ENCODE results near the gene NFIB. TPM values are rescaled to one million over a fixed set of nuclear protein-coding genes. Genes with fewer than 3 reads are reported as not detected.

NFIB gene
- total and polyA plus RNA-seq, 2 of the 8 experiments (the other 6 are each of a cell fraction or from before 2014, with no cell fraction given) = 2.6 to 13.1 TPM

DNA sequence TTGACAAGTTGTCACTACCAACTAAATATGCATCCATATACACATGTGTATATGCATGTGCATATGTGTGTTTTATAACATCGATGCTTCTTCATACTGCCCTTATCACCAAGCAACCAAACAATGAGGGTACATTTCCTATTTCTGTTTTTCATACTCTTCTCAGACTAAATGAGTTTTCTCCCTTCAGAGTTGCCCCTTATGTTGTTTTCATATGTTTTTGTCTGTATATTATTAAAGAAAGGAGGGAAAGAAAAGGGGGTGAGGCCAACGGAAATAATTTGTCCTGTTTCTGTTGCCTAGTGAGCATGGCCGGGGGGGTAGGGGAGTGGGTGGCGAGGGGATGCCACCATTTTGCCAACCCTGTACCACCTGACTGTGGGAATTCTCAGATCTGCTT is 28.8 kb upstream of the NFIB start:
- H3K27me3 ChIP-seq (replicated peaks in 1 of 4; ENCODE audit: control insufficient read depth in 3 of 4, extremely low read depth in 1 of 4, insufficient read depth in 3 of 4, low read length in 3 of 4) = peaks cover 1 to 33% (median 22%) of the 10 kb centered on the region in 4 experiments
- no peak overlapping the region for H3K56ac ChIP-seq (replicated peaks; ENCODE audit: insufficient read length, low read depth, low read length)
- H3K14ac ChIP-seq (ENCODE audit: insufficient read length) = no peak overlapping the region
- FAIRE-seq = no peak
- H3K4ac ChIP-seq (replicated peaks; ENCODE audit: insufficient read length, low read depth, low read length) = no peak overlapping the region
- H4K8ac ChIP-seq (ENCODE audit: extremely low read depth, insufficient read depth, low read length) = no peak overlapping the region
- no peak overlapping the region for H3K9ac ChIP-seq (replicated peaks in 1 of 4; ENCODE audit: extremely low read depth in 1 of 4, low read depth in 3 of 4, low read length in 3 of 4)
- no peak overlapping the region for H2BK5ac ChIP-seq (ENCODE audit: low read depth, low read length)
- H3K79me2 ChIP-seq (ENCODE audit: control insufficient read depth in 1 of 2, insufficient read depth in 2 of 2, low read length in 2 of 2) = no peaks in the 10 kb centered on the region
- no peak overlapping the region for H2BK15ac ChIP-seq (ENCODE audit: low read length)
- H4K91ac ChIP-seq (replicated peaks; ENCODE audit: insufficient read length, low read length) = no peak overlapping the region
- H3K4me2 ChIP-seq (ENCODE audit: insufficient read depth in 1 of 2, low read depth in 2 of 2, low read length in 2 of 2) = no peak overlapping the region
- DNase-seq (ENCODE audit: low read depth in 1 of 2, low spot score in 2 of 2) = no peak
- H3K79me1 ChIP-seq (ENCODE audit: low read depth, low read length) = no peaks in the 10 kb centered on the region
- H3K9me3 ChIP-seq (ENCODE audit: insufficient read depth in 2 of 2, low read depth in 1 of 2, low read length in 1 of 2) = no peaks in the 10 kb centered on the region; a peak in 1 of 4 replicates
- no peak overlapping the region for H2AK5ac ChIP-seq (ENCODE audit: low read depth, low read length)
- peaks cover 23% of the 10 kb centered on the region for H3K23me2 ChIP-seq (ENCODE audit: low read depth, low read length)
- peaks cover 11 to 25% (median 18%) of the 10 kb centered on the region in 4 experiments; a peak in 6 of 7 replicates for H3K4me1 ChIP-seq (replicated peaks in 1 of 4; ENCODE audit: control insufficient read depth in 3 of 4, insufficient read depth in 4 of 4, low read length in 3 of 4)
- CTCF ChIA-PET (ENCODE audit: partially characterized antibody) = interaction anchor here (2.0 kb wide), 1 partner anchor 11 kb away, joined by 9 read pairs; no protein-coding TSS in a partner anchor
- H3K27ac ChIP-seq (ENCODE audit: low read depth, low read length) = no peak overlapping the region
- H4K20me1 ChIP-seq (replicated peaks in 1 of 2; ENCODE audit: control insufficient read depth in 1 of 2, insufficient read depth in 2 of 2, low read length in 2 of 2) = no peaks in the 10 kb centered on the region
- no peak overlapping the region for H2AFZ ChIP-seq (ENCODE audit: low read length)
- no peaks in the 10 kb centered on the region for H3K36me3 ChIP-seq (ENCODE audit: control insufficient read depth in 2 of 4, insufficient read depth in 4 of 4, low read length in 3 of 4)
- POLR2A ChIA-PET (ENCODE audit: partially characterized antibody) = no interaction called here
- H4K5ac ChIP-seq (ENCODE audit: insufficient read length, low read depth, low read length) = no peak overlapping the region
- 71% methylated on average over 4 of the region's 4 CpGs; no CpG with 5 or more reads in 1 of the 2 experiments for WGBS, 2 experiments (ENCODE audit: extremely low coverage in 1 of 2, insufficient coverage in 1 of 2, insufficient read length in 1 of 2, insufficient replicate concordance in 2 of 2, low coverage in 1 of 2, low lambda C conversion rate in 2 of 2, missing lambda C conversion rate in 1 of 2)
- H2BK120ac ChIP-seq (replicated peaks; ENCODE audit: low read depth, low read length) = no peak overlapping the region
- H3K4me3 ChIP-seq (ENCODE audit: extremely low read depth in 1 of 4, insufficient read depth in 2 of 4, low read depth in 3 of 4, low read length in 4 of 4) = no peak overlapping the region
- H2BK20ac ChIP-seq (ENCODE audit: low read length) = no peak overlapping the region
- no peak overlapping the region for H3K23ac ChIP-seq (ENCODE audit: insufficient read length)
- no peak overlapping the region for H2BK12ac ChIP-seq (ENCODE audit: low read depth, low read length)
- H3K18ac ChIP-seq (ENCODE audit: extremely low read depth, low read length) = no peak overlapping the region
- no peak for TF ChIP-seq HDAC2 (IDR thresholded peaks at IDR 0.05; ENCODE audit: borderline replicate concordance in 1 of 2, low read depth in 2 of 2, low read length in 2 of 2)
- no peak for TF ChIP-seq RNF2 (IDR thresholded peaks at IDR 0.05; ENCODE audit: borderline replicate concordance, low read depth, low read length, missing control alignments, poor library complexity, severe bottlenecking)
- TF ChIP-seq SIRT6 (IDR thresholded peaks at IDR 0.05; ENCODE audit: low read length) = no peak
- no peak for TF ChIP-seq GTF2F1 (IDR thresholded peaks at IDR 0.05; ENCODE audit: borderline replicate concordance, low read depth, low read length)
- no peak for TF ChIP-seq EP300 (IDR thresholded peaks at IDR 0.05; ENCODE audit: borderline replicate concordance in 1 of 2, low read depth in 2 of 2, low read length in 2 of 2)
- no peak for TF ChIP-seq RFX5 (IDR thresholded peaks at IDR 0.05; ENCODE audit: borderline replicate concordance, low read depth, low read length)
- TF ChIP-seq CTCF (IDR thresholded peaks at IDR 0.05; ENCODE audit: control extremely low read depth in 1 of 3, insufficient read depth in 1 of 3, low read depth in 1 of 3, low read length in 3 of 3) = no peak
- TF ChIP-seq, protein P1, sequence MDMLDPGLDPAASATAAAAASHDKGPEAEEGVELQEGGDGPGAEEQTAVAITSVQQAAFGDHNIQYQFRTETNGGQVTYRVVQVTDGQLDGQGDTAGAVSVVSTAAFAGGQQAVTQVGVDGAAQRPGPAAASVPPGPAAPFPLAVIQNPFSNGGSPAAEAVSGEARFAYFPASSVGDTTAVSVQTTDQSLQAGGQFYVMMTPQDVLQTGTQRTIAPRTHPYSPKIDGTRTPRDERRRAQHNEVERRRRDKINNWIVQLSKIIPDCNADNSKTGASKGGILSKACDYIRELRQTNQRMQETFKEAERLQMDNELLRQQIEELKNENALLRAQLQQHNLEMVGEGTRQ (IDR thresholded peaks at IDR 0.05; ENCODE audit: low read length) = no peak
- TF ChIP-seq CBX5 (IDR thresholded peaks at IDR 0.05; ENCODE audit: low read depth, low read length) = no peak
